Spleen (tissue), 11 donors: Measurements from ENCODE around the gene UBAP2. TPM values are rescaled to one million over a fixed set of nuclear protein-coding genes. Genes with fewer than 3 reads are reported as not detected.

Source experiments
- DNase-seq: peaks from one replicate; pipeline ENCODE4 v3.0.0-alpha.2; 2020
- H3K27ac ChIP-seq, 8 donors: fragments of 200-600 bp; sonication (generic) in 7 of 8; 1 replicate in 4 of 8; 2 replicates in 4 of 8; pipeline versions ENCODE4 v1.5.0 to v1.8.0; 2016 to 2021; ENCODE audit warnings: inconsistent platforms in 4 of 8, mild to moderate bottlenecking in 4 of 8, moderate library complexity in 1 of 8
- H3K27me3 ChIP-seq, 7 donors: fragments of 200-600 bp; sonication (generic) in 6 of 7; replicated peaks in 1 of 7; 1 replicate in 4 of 7; 2 replicates in 3 of 7; pipeline versions ENCODE4 v1.5.0 to v1.8.0; 2016 to 2021; ENCODE audit warnings: inconsistent platforms in 3 of 7, mild to moderate bottlenecking in 1 of 7
- H3K36me3 ChIP-seq, 6 donors: fragments of 200-600 bp; sonication (generic) in 5 of 6; 1 replicate in 4 of 6; 2 replicates in 2 of 6; pipeline versions ENCODE4 v1.5.0 to v1.8.0; 2016 to 2021; ENCODE audit warnings: inconsistent platforms in 2 of 6
- H3K4me1 ChIP-seq, 6 donors: fragments of 200-600 bp; sonication (generic) in 5 of 6; 1 replicate in 3 of 6; 2 replicates in 3 of 6; pipeline versions ENCODE4 v1.5.0 to v1.8.0; 2016 to 2021; ENCODE audit warnings: inconsistent platforms in 3 of 6
- H3K4me3 ChIP-seq, 8 donors: fragments of 200-600 bp; sonication (generic) in 7 of 8; 1 replicate in 4 of 8; 2 replicates in 4 of 8; pipeline versions ENCODE4 v1.5.0 to v1.8.0; 2016 to 2021; ENCODE audit warnings: inconsistent platforms in 4 of 8, mild to moderate bottlenecking in 4 of 8, moderate library complexity in 2 of 8
- H3K9me3 ChIP-seq, 8 donors: fragments of 200-600 bp; sonication (generic) in 7 of 8; 1 replicate in 4 of 8; 2 replicates in 4 of 8; pipeline versions ENCODE4 v1.5.0 to v1.8.0; 2016 to 2021; ENCODE audit warnings: inconsistent platforms in 4 of 8
- CTCF ChIP-seq, 11 experiments: fragments of 200-600 bp in 7 of 11; fragments of 450-650 bp in 4 of 11; sonication (generic) in 4 of 11; IDR thresholded peaks in 8 of 11; conservative IDR thresholded peaks in 3 of 11; 1 replicate in 7 of 11; 2 replicates in 4 of 11; pipeline versions ENCODE4 v1.4.0 to v1.8.0; 2016 to 2021; ENCODE audit warnings: antibody characterized with exemption in 11 of 11, inconsistent platforms in 4 of 11, mild to moderate bottlenecking in 1 of 11
- POLR2A ChIP-seq, 3 donors: fragments of 450-650 bp; IDR thresholded peaks; one replicate each; pipeline ENCODE4 v1.5.1; 2017; ENCODE audit warnings: antibody characterized with exemption in 3 of 3, mild to moderate bottlenecking in 1 of 3
- POLR2AphosphoS5 ChIP-seq, 3 donors: sonication (generic); formaldehyde crosslinking; IDR thresholded peaks; one replicate each; pipeline ENCODE4 v1.5.1; 2017; ENCODE audit warnings: antibody characterized with exemption in 3 of 3
- WGBS, 5 donors: extraction: QIAGEN DNeasy Blood & Tissue Kit in 3 of 5; methylation state at CpG; one replicate each; pipeline versions ENCODE4 v1.1.5 to v1.1.7; 2013 to 2018; 5-methylcytosine and 5-hydroxymethylcytosine counted together
- intact Hi-C: fragments of 100-400 bp; cut with DNase I; formaldehyde crosslinking; loops from one replicate; pipeline ENCODE4 v1.15.0; 2023; ENCODE audit warnings: low total_unique reads
- polyA plus RNA-seq, 3 donors: library from polyadenylated mRNA; stranded (reverse); fragments of 200-250 nt; gene quantifications; one replicate each; pipeline ENCODE4 v1.2.1, GENCODE V29; 2013
- total RNA-seq, 7 donors: library from RNA; depleted of rRNA in 3 of 7; stranded (reverse); fragments of >200 nt in 3 of 7; fragmentation: NEBNext Ultra II Directional in 4 of 7; extraction: Animal tissue kit (Norgen Biotek cat#: 25700) in 4 of 7; gene quantifications; one replicate each; pipeline versions ENCODE4 v1.1.0 to v1.2.1, GENCODE V29; 2016 to 2021
- donor health status: healthy with polysubstance abuse.
- donor health status: DM: no; HTN: no; CAD: no; lungs with moderate emphysema.
- donor health status: DM: no; HTN: no; CAD: no.
- donor health status: Bipolar disorder and iron deficiency.
- donor health status: healthy.
- donor health status: DM: no; HTN: no; CAD: no.
- donor health status: DM: yes; HTN: yes; CAD: no.

UBAP2 gene
- total and polyA plus RNA-seq, 10 donors = 7.0 to 30.8 (median 23.5) TPM

GRCh38 chr9:33939924-33940874 lies 108.5 kb downstream of the UBAP2 start:
- WGBS, 5 donors = 81 to 88% (median 86%) methylated on average over 9 of the region's 9 CpGs
- H3K4me3 ChIP-seq = no peak overlapping the region
- H3K4me1 ChIP-seq = no peaks in the 10 kb centered on the region
- H3K27ac ChIP-seq = no peak overlapping the region
- H3K36me3 ChIP-seq = peaks cover 0 to 94% (median 39%) of the 10 kb centered on the region in 6 donors
- no peaks in the 10 kb centered on the region for H3K9me3 ChIP-seq
- intact Hi-C loops = no loop called here
- H3K27me3 ChIP-seq = no peaks in the 10 kb centered on the region
- no peak for DNase-seq
- no peak for TF ChIP-seq POLR2AphosphoS5 (IDR thresholded peaks at IDR 0.05)
- no peak for TF ChIP-seq CTCF (IDR thresholded peaks at IDR 0.05 in 8 of 11, conservative IDR thresholded peaks at IDR 0.05 in 3 of 11)
- no peak for TF ChIP-seq POLR2A (IDR thresholded peaks at IDR 0.05)

GRCh38 chr9:33934188-33934878 lies 114.4 kb downstream of the UBAP2 start:
- H3K27me3 ChIP-seq = no peaks in the 10 kb centered on the region
- TF ChIP-seq CTCF (IDR thresholded peaks at IDR 0.05 in 8 of 11, conservative IDR thresholded peaks at IDR 0.05 in 3 of 11) (no peak), POLR2AphosphoS5 (IDR thresholded peaks at IDR 0.05) (no peak), POLR2A (IDR thresholded peaks at IDR 0.05) (no peak)
- no peaks in the 10 kb centered on the region for H3K4me1 ChIP-seq
- H3K36me3 ChIP-seq = peaks cover 0 to 99% (median 53%) of the 10 kb centered on the region in 6 donors
- 79 to 90% (median 86%) methylated on average over 5 of the region's 5 CpGs for WGBS, 5 donors
- H3K4me3 ChIP-seq = no peak overlapping the region
- H3K9me3 ChIP-seq = no peaks in the 10 kb centered on the region
- intact Hi-C loops = no loop called here
- no peak overlapping the region for H3K27ac ChIP-seq
- DNase-seq = no peak

- intact Hi-C loops = no loop called here
- no peaks in the 10 kb centered on the region for H3K4me1 ChIP-seq
- H3K27me3 ChIP-seq = no peaks in the 10 kb centered on the region
- no peak for DNase-seq
- no peak overlapping the region for H3K27ac ChIP-seq
- H3K36me3 ChIP-seq = peaks cover 0 to 100% (median 72%) of the 10 kb centered on the region in 6 donors
- H3K4me3 ChIP-seq = no peak overlapping the region
- TF ChIP-seq CTCF (IDR thresholded peaks at IDR 0.05 in 8 of 11, conservative IDR thresholded peaks at IDR 0.05 in 3 of 11) (no peak), POLR2AphosphoS5 (IDR thresholded peaks at IDR 0.05) (no peak), POLR2A (IDR thresholded peaks at IDR 0.05) (no peak)
- H3K9me3 ChIP-seq = no peaks in the 10 kb centered on the region
- WGBS, 5 donors = 88 to 98% (median 91%) methylated on average over 19 to 20 of the region's 20 CpGs
Measured at GRCh38 chr9:33932078-33932807, 116.4 kb downstream of the UBAP2 start.
